Esophagus muscularis mucosa (tissue), 4 donors: ENCODE measurements around the gene KCNQ4. TPM values are rescaled to one million over a fixed set of nuclear protein-coding genes. Genes with fewer than 3 reads are reported as not detected.

Experiments
- DNase-seq: peaks from one replicate; pipeline ENCODE4 v3.0.0-alpha.2; 2017; ENCODE audit errors: extremely low spot score
- H3K27ac ChIP-seq, 4 donors: fragments of 200-600 bp; sonication (generic); replicated peaks in 1 of 4; 1 replicate in 3 of 4; 2 replicates in 1 of 4; pipeline ENCODE4 v1.5.1; 2016 to 2019; ENCODE audit warnings: mild to moderate bottlenecking in 1 of 4
- H3K27me3 ChIP-seq, 4 donors: fragments of 200-600 bp; sonication (generic); one replicate each; pipeline versions ENCODE4 v1.5.1 to v1.6.0; 2016 to 2019
- H3K36me3 ChIP-seq, 4 donors: fragments of 200-600 bp; sonication (generic); one replicate each; pipeline ENCODE4 v1.5.1; 2016 to 2019
- H3K4me1 ChIP-seq, 4 donors: fragments of 200-600 bp; sonication (generic); one replicate each; pipeline ENCODE4 v1.5.1; 2016 to 2019
- H3K4me3 ChIP-seq, 4 donors: fragments of 200-600 bp; sonication (generic); 1 replicate in 2 of 4; 2 replicates in 2 of 4; pipeline ENCODE4 v1.5.1; 2016 to 2019; ENCODE audit warnings: mild to moderate bottlenecking in 4 of 4, moderate library complexity in 1 of 4
- H3K9me3 ChIP-seq, 4 donors: fragments of 200-600 bp; sonication (generic); 1 replicate in 3 of 4; 2 replicates in 1 of 4; pipeline ENCODE4 v1.5.1; 2016 to 2019
- CTCF ChIP-seq, 3 experiments: fragments of 200-600 bp in 2 of 3; fragments of 450-650 bp in 1 of 3; sonication (generic) in 2 of 3; IDR thresholded peaks; one replicate each; pipeline ENCODE4 v1.5.1; 2017 to 2019; ENCODE audit warnings: antibody characterized with exemption in 3 of 3, mild to moderate bottlenecking in 2 of 3, moderate library complexity in 1 of 3
- EP300 ChIP-seq: sonication (generic); formaldehyde crosslinking; IDR thresholded peaks from one replicate; pipeline ENCODE4 v1.6.1; 2017; ENCODE audit warnings: antibody characterized with exemption
- POLR2A ChIP-seq: fragments of 450-650 bp; IDR thresholded peaks from one replicate; pipeline ENCODE4 v1.6.1; 2017; ENCODE audit warnings: antibody characterized with exemption, moderate library complexity, mild to moderate bottlenecking, low read depth
- POLR2AphosphoS5 ChIP-seq, 2 donors: sonication (generic); formaldehyde crosslinking; IDR thresholded peaks; one replicate each; pipeline ENCODE4 v1.6.1; 2017; ENCODE audit warnings: antibody characterized with exemption in 2 of 2
- WGBS: methylation state at CpG from one replicate; pipeline ENCODE4 v1.1.5; 2018; 5-methylcytosine and 5-hydroxymethylcytosine counted together
- intact Hi-C: fragments of 100-400 bp; cut with DNase I; formaldehyde crosslinking; loops from one replicate; pipeline ENCODE4 v1.15.1; 2023
- total RNA-seq, 4 donors: library from RNA; depleted of rRNA; stranded (reverse); fragments of >200 nt; gene quantifications; one replicate each; pipeline versions ENCODE4 v1.1.0 to v1.2.1, GENCODE V29; 2016

KCNQ4 gene
- total RNA-seq, 4 donors from 2014 or later, result 9.3 to 22.0 (median 17.1) TPM

GRCh38 chr1:40829631-40830245, 46.2 kb downstream of the KCNQ4 start:
- H3K4me1 ChIP-seq, result peaks cover 7 to 16% (median 14%) of the 10 kb centered on the region in 4 donors
- no peak overlapping the region for H3K27ac ChIP-seq
- no peak for TF ChIP-seq CTCF (IDR thresholded peaks at IDR 0.05)
- TF ChIP-seq EP300, result no peak
- TF ChIP-seq POLR2A, result no peak
- no peak for TF ChIP-seq POLR2AphosphoS5 (IDR thresholded peaks at IDR 0.05)
- no peak overlapping the region for H3K4me3 ChIP-seq
- 92% methylated on average over 13 of the region's 14 CpGs for WGBS
- peaks cover 0 to 39% (median 18%) of the 10 kb centered on the region in 4 donors for H3K36me3 ChIP-seq
- H3K9me3 ChIP-seq, result no peaks in the 10 kb centered on the region
- no peaks in the 10 kb centered on the region for H3K27me3 ChIP-seq
- intact Hi-C loops, result no loop called here
- DNase-seq, result no peak

GRCh38 chr1:40830419-40830943, 46.9 kb downstream of the KCNQ4 start:
- WGBS, result 93% methylated on average over 13 of the region's 13 CpGs
- TF ChIP-seq POLR2AphosphoS5 (IDR thresholded peaks at IDR 0.05) (no peak), EP300 (no peak), CTCF (IDR thresholded peaks at IDR 0.05) (no peak), POLR2A (no peak)
- H3K27me3 ChIP-seq, result no peaks in the 10 kb centered on the region
- intact Hi-C loops, result no loop called here
- peaks cover 0 to 47% (median 21%) of the 10 kb centered on the region in 4 donors for H3K36me3 ChIP-seq
- DNase-seq, result no peak
- no peak overlapping the region for H3K4me3 ChIP-seq
- H3K4me1 ChIP-seq, result peaks cover under 1 to 9% (median 7%) of the 10 kb centered on the region in 4 donors
- no peak overlapping the region for H3K27ac ChIP-seq
- H3K9me3 ChIP-seq, result no peaks in the 10 kb centered on the region

GRCh38 chr1:40831001-40831732, 47.6 kb downstream of the KCNQ4 start:
- 96% methylated on average over 18 of the region's 22 CpGs for WGBS
- H3K27ac ChIP-seq, result no peak overlapping the region
- H3K9me3 ChIP-seq, result no peaks in the 10 kb centered on the region
- no peak for DNase-seq
- TF ChIP-seq POLR2A (no peak), POLR2AphosphoS5 (IDR thresholded peaks at IDR 0.05) (no peak), EP300 (no peak), CTCF (IDR thresholded peaks at IDR 0.05) (no peak)
- H3K27me3 ChIP-seq, result no peaks in the 10 kb centered on the region
- intact Hi-C loops, result no loop called here
- peaks cover 0 to 54% (median 25%) of the 10 kb centered on the region in 4 donors for H3K36me3 ChIP-seq
- peaks cover 0 to 2% (median 0%) of the 10 kb centered on the region in 4 donors for H3K4me1 ChIP-seq
- no peak overlapping the region for H3K4me3 ChIP-seq

- H3K27ac ChIP-seq, result no peak overlapping the region
- no peak for DNase-seq
- H3K4me3 ChIP-seq, result no peak overlapping the region
- peaks cover 0 to 72% (median 38%) of the 10 kb centered on the region in 4 donors for H3K36me3 ChIP-seq
- no peaks in the 10 kb centered on the region for H3K27me3 ChIP-seq
- intact Hi-C loops, result no loop called here
- TF ChIP-seq POLR2A, result no peak
- no peak for TF ChIP-seq CTCF (IDR thresholded peaks at IDR 0.05)
- TF ChIP-seq POLR2AphosphoS5 (IDR thresholded peaks at IDR 0.05), result no peak
- TF ChIP-seq EP300, result no peak
- 85% methylated on average over 1 of the region's 1 CpG for WGBS
- no peaks in the 10 kb centered on the region for H3K9me3 ChIP-seq
- no peaks in the 10 kb centered on the region for H3K4me1 ChIP-seq
These were observed 50.4 kb downstream of the KCNQ4 start for GRCh38 chr1:40833979-40834378.
